Spleen (tissue), 13 donors: ENCODE results near the gene SGO2. TPM values are rescaled to one million over a fixed set of nuclear protein-coding genes. Genes with fewer than 3 reads are reported as not detected.
A peak's percentile ranks its signal among the peaks of the same experiment; 100 is the strongest.

Source experiments
- DNase-seq: peaks from one replicate; pipeline ENCODE4 v3.0.0-alpha.2; 2020
- H3K27ac ChIP-seq, 8 donors: fragments of 200-600 bp; sonication (generic) in 7 of 8; 1 replicate in 4 of 8; 2 replicates in 4 of 8; pipeline versions ENCODE4 v1.5.0 to v1.8.0; 2016 to 2021; ENCODE audit warnings: inconsistent platforms in 4 of 8, mild to moderate bottlenecking in 4 of 8, moderate library complexity in 1 of 8
- H3K27me3 ChIP-seq, 7 donors: fragments of 200-600 bp; sonication (generic) in 6 of 7; replicated peaks in 1 of 7; 1 replicate in 4 of 7; 2 replicates in 3 of 7; pipeline versions ENCODE4 v1.5.0 to v1.8.0; 2016 to 2021; ENCODE audit warnings: inconsistent platforms in 3 of 7, mild to moderate bottlenecking in 1 of 7
- H3K36me3 ChIP-seq, 6 donors: fragments of 200-600 bp; sonication (generic) in 5 of 6; 1 replicate in 4 of 6; 2 replicates in 2 of 6; pipeline versions ENCODE4 v1.5.0 to v1.8.0; 2016 to 2021; ENCODE audit warnings: inconsistent platforms in 2 of 6
- H3K4me1 ChIP-seq, 6 donors: fragments of 200-600 bp; sonication (generic) in 5 of 6; 1 replicate in 3 of 6; 2 replicates in 3 of 6; pipeline versions ENCODE4 v1.5.0 to v1.8.0; 2016 to 2021; ENCODE audit warnings: inconsistent platforms in 3 of 6
- H3K4me3 ChIP-seq, 8 donors: fragments of 200-600 bp; sonication (generic) in 7 of 8; 1 replicate in 4 of 8; 2 replicates in 4 of 8; pipeline versions ENCODE4 v1.5.0 to v1.8.0; 2016 to 2021; ENCODE audit warnings: inconsistent platforms in 4 of 8, mild to moderate bottlenecking in 4 of 8, moderate library complexity in 2 of 8
- H3K9me3 ChIP-seq, 8 donors: fragments of 200-600 bp; sonication (generic) in 7 of 8; 1 replicate in 4 of 8; 2 replicates in 4 of 8; pipeline versions ENCODE4 v1.5.0 to v1.8.0; 2016 to 2021; ENCODE audit warnings: inconsistent platforms in 4 of 8
- POLR2A ChIP-seq, 3 donors: fragments of 450-650 bp; IDR thresholded peaks; one replicate each; pipeline ENCODE4 v1.5.1; 2017; ENCODE audit warnings: antibody characterized with exemption in 3 of 3, mild to moderate bottlenecking in 1 of 3
- POLR2AphosphoS5 ChIP-seq, 3 donors: sonication (generic); formaldehyde crosslinking; IDR thresholded peaks; one replicate each; pipeline ENCODE4 v1.5.1; 2017; ENCODE audit warnings: antibody characterized with exemption in 3 of 3
- WGBS, 5 donors: extraction: QIAGEN DNeasy Blood & Tissue Kit in 3 of 5; methylation state at CpG; one replicate each; pipeline versions ENCODE4 v1.1.5 to v1.1.7; 2013 to 2018; 5-methylcytosine and 5-hydroxymethylcytosine counted together
- intact Hi-C: fragments of 100-400 bp; cut with DNase I; formaldehyde crosslinking; loops from one replicate; pipeline ENCODE4 v1.15.0; 2023; ENCODE audit warnings: low total_unique reads
- long read RNA-seq, 2 donors: transcript quantifications; one replicate each; lab custom pipeline, GENCODE V29; 2026
- polyA plus RNA-seq, 3 donors: library from polyadenylated mRNA; stranded (reverse); fragments of 200-250 nt; gene quantifications; one replicate each; pipeline ENCODE4 v1.2.1, GENCODE V29; 2013
- total RNA-seq, 7 donors: library from RNA; depleted of rRNA in 3 of 7; stranded (reverse); fragments of >200 nt in 3 of 7; fragmentation: NEBNext Ultra II Directional in 4 of 7; extraction: Animal tissue kit (Norgen Biotek cat#: 25700) in 4 of 7; gene quantifications; one replicate each; pipeline versions ENCODE4 v1.1.0 to v1.2.1, GENCODE V29; 2016 to 2021
- TF ChIP-seq, protein P1 (sequence below), 11 experiments: fragments of 200-600 bp in 7 of 11; fragments of 450-650 bp in 4 of 11; sonication (generic) in 4 of 11; IDR thresholded peaks in 8 of 11; conservative IDR thresholded peaks in 3 of 11; 1 replicate in 7 of 11; 2 replicates in 4 of 11; pipeline versions ENCODE4 v1.4.0 to v1.8.0; 2016 to 2021; ENCODE audit warnings: antibody characterized with exemption in 11 of 11, inconsistent platforms in 4 of 11, mild to moderate bottlenecking in 1 of 11
- donor health status: healthy with polysubstance abuse.
- donor health status: DM: no; HTN: no; CAD: no; lungs with moderate emphysema.
- donor health status: DM: no; HTN: no; CAD: no.
- donor health status: Bipolar disorder and iron deficiency.
- donor health status: healthy.
- donor health status: DM: no; HTN: no; CAD: no.
- donor health status: DM: yes; HTN: yes; CAD: no.

SGO2 gene, protein sequence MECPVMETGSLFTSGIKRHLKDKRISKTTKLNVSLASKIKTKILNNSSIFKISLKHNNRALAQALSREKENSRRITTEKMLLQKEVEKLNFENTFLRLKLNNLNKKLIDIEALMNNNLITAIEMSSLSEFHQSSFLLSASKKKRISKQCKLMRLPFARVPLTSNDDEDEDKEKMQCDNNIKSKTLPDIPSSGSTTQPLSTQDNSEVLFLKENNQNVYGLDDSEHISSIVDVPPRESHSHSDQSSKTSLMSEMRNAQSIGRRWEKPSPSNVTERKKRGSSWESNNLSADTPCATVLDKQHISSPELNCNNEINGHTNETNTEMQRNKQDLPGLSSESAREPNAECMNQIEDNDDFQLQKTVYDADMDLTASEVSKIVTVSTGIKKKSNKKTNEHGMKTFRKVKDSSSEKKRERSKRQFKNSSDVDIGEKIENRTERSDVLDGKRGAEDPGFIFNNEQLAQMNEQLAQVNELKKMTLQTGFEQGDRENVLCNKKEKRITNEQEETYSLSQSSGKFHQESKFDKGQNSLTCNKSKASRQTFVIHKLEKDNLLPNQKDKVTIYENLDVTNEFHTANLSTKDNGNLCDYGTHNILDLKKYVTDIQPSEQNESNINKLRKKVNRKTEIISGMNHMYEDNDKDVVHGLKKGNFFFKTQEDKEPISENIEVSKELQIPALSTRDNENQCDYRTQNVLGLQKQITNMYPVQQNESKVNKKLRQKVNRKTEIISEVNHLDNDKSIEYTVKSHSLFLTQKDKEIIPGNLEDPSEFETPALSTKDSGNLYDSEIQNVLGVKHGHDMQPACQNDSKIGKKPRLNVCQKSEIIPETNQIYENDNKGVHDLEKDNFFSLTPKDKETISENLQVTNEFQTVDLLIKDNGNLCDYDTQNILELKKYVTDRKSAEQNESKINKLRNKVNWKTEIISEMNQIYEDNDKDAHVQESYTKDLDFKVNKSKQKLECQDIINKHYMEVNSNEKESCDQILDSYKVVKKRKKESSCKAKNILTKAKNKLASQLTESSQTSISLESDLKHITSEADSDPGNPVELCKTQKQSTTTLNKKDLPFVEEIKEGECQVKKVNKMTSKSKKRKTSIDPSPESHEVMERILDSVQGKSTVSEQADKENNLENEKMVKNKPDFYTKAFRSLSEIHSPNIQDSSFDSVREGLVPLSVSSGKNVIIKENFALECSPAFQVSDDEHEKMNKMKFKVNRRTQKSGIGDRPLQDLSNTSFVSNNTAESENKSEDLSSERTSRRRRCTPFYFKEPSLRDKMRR
- total RNA-seq (1 to 10 TPM; 3.5 to 9.9 (median 5.0) TPM), polyA plus RNA-seq (1 to 10 TPM in 2 of 3 donors, under 1 TPM in 1; 0.85 to 2.2 (median 1.6) TPM)
- long read RNA-seq, donor 1, full-length matches to known transcripts = 3 of 3 reads
- long read RNA-seq, donor 1, partial matches to known transcripts = 0 of 3 reads
- long read RNA-seq, donor 1, other reads (novel, unspliced or antisense) = 0 of 3 reads
- long read RNA-seq, donor 2, partial matches to known transcripts = 7 of 8 reads
- long read RNA-seq, donor 2, other reads (novel, unspliced or antisense) = 0 of 8 reads

DNA sequence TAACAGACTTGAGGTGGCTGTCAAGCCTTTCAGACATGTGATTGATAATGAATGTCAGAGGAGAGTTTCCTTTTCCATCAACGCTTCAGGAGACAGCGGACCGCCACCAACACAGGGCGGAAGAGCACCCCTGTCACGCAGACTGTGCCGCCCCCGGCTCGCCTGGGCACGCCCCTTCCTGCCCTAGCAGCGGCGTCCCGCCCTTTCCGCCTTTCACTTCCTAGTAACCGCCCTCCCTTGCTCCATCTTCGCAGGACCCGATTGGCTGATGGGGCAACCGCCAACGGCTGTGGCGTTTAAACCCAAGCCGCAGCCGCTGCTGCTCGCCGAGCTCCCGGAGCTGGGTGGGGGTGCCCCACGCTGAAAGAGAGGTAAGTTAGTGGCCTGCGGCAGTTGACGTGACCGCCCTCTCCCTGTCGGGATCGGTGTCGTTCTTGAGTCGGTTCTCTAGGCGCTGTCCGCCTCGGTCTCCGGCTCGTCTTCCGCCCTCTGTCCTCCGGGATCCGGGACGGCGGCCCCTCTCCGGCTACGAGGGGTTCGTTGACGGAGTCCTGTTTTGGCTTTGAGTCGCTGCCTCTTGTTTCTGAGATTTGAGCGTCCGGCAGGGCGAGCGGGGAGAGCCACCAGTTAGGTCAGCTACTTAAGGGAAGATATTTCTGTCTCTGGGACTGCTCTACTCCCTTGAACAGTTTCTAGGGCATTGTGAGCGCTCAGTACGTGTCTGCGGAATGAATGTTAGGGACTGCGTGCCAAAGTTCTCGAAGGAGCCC lies at the start of gene SGO2:
SGO2 (plus strand) TSS at position 326 of the 770 bp plus-strand sequence. CDS start 6,769 bp downstream, outside the sequence.
- peak within 1 kb of the TSS; percentile 48 to 85 (median 76) for H3K27ac ChIP-seq
- DNase-seq = peak; percentile 99
- 0% methylated on average over 25 to 56 of the region's 56 CpGs for WGBS, 5 donors
- peaks cover 0 to 8% (median 0%) of the 10 kb centered on the region in 7 donors for H3K27me3 ChIP-seq
- H3K9me3 ChIP-seq = no peaks in the 10 kb centered on the region
- TF ChIP-seq POLR2AphosphoS5 (IDR thresholded peaks at IDR 0.05) = peak; percentile 96 to 97 (median 96)
- peak in 1 of 3 donors; percentile 36 for TF ChIP-seq POLR2A (IDR thresholded peaks at IDR 0.05)
- TF ChIP-seq, protein P1, sequence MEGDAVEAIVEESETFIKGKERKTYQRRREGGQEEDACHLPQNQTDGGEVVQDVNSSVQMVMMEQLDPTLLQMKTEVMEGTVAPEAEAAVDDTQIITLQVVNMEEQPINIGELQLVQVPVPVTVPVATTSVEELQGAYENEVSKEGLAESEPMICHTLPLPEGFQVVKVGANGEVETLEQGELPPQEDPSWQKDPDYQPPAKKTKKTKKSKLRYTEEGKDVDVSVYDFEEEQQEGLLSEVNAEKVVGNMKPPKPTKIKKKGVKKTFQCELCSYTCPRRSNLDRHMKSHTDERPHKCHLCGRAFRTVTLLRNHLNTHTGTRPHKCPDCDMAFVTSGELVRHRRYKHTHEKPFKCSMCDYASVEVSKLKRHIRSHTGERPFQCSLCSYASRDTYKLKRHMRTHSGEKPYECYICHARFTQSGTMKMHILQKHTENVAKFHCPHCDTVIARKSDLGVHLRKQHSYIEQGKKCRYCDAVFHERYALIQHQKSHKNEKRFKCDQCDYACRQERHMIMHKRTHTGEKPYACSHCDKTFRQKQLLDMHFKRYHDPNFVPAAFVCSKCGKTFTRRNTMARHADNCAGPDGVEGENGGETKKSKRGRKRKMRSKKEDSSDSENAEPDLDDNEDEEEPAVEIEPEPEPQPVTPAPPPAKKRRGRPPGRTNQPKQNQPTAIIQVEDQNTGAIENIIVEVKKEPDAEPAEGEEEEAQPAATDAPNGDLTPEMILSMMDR (IDR thresholded peaks at IDR 0.05 in 8 of 11, conservative IDR thresholded peaks at IDR 0.05 in 3 of 11) = peak in 2 of 11 experiments; percentile 17 to 39
- peak within 1 kb of the TSS; percentile 83 to 92 (median 88) for H3K4me3 ChIP-seq
- H3K4me1 ChIP-seq = peaks cover 5 to 30% (median 12%) of the 10 kb centered on the region in 6 donors
- intact Hi-C loops = no loop called here
- H3K36me3 ChIP-seq = no peaks in the 10 kb centered on the region

DNA sequence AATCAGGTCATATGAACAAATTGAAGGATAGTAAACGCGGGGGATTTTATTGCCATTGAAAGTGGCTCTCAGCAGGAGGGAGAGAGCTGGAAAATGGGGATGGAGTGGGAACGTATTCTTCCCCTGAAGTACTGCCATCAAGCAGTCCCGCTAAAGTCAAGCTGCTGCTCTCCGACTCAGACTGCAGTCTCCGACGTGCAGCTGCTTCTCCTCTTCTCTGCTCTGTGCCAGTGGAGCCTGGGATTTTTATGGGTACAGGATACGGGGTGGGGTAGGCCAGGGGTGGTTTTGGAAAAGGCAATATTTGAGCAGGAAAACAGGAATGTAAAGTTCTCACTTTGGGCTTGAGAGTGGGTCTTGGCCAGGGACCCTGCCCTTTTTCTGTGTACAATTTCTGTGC lies 49.2 kb upstream of the SGO2 start:
- H3K36me3 ChIP-seq = peaks cover 0 to 72% (median 10%) of the 10 kb centered on the region in 6 donors
- 80 to 89% (median 83%) methylated on average over 8 of the region's 8 CpGs for WGBS, 5 donors
- intact Hi-C loops = no loop called here

More for the DNA sequence above, 49.2 kb upstream of the SGO2 start:
- TF ChIP-seq POLR2AphosphoS5 (IDR thresholded peaks at IDR 0.05) (no peak), POLR2A (IDR thresholded peaks at IDR 0.05) (no peak)
- TF ChIP-seq, protein P1 (IDR thresholded peaks at IDR 0.05 in 8 of 11, conservative IDR thresholded peaks at IDR 0.05 in 3 of 11) = no peak
- H3K27ac ChIP-seq = peak overlapping the region in 4 of 8 donors; percentile 32 to 51 (median 42)
- peaks cover 0 to 12% (median 5%) of the 10 kb centered on the region in 6 donors for H3K4me1 ChIP-seq
- H3K27me3 ChIP-seq = no peaks in the 10 kb centered on the region
- no peak for DNase-seq
- peak overlapping the region in 1 of 8 donors; percentile 13 for H3K4me3 ChIP-seq
- H3K9me3 ChIP-seq = no peaks in the 10 kb centered on the region
